H1 (cell line): ENCODE measurements around the gene SPECC1. TPM values are rescaled to one million over a fixed set of nuclear protein-coding genes. Genes with fewer than 3 reads are reported as not detected.

Experiments
- CTCF ChIA-PET: fragments of 300-600 bp; sonication (Branson Sonifier 250); formaldehyde crosslinking; loops from one replicate; lab custom pipeline; 2021; ENCODE audit not compliant: partially characterized antibody; lab: Charles Lee
- POLR2A ChIA-PET: fragments of 300-600 bp; sonication (Branson Sonifier 250); formaldehyde crosslinking; loops from one replicate; lab custom pipeline; 2021; ENCODE audit warnings: inconsistent platforms; ENCODE audit not compliant: partially characterized antibody; lab: Charles Lee
- DNase-seq, 2 experiments: peaks; one replicate each; pipeline versions ENCODE4 v3.0.0 to v3.0.0-alpha.2; 2010 to 2022; ENCODE audit warnings: low spot score in 2 of 2, low read depth in 1 of 2, mixed read lengths in 1 of 2
- FAIRE-seq: peaks from 2 replicates; lab custom pipeline; 2011; peaks lifted over from hg19 to GRCh38; lab: Jason Lieb, UNC
- H2AFZ ChIP-seq: 2 replicates; pipeline ENCODE4 v1.8.1; 2012; ENCODE audit warnings: low read length, inconsistent platforms
- H2AK5ac ChIP-seq: 2 replicates; pipeline ENCODE4 v1.6.1; 2013; ENCODE audit warnings: low read depth, low read length
- H2BK120ac ChIP-seq: replicated peaks from 2 replicates; pipeline ENCODE3; 2013; ENCODE audit warnings: low read depth, low read length, inconsistent platforms
- H2BK12ac ChIP-seq: 2 replicates; pipeline ENCODE4 v1.6.1; 2013; ENCODE audit warnings: low read depth, low read length
- H2BK15ac ChIP-seq: 2 replicates; pipeline ENCODE4 v1.6.1; 2013; ENCODE audit warnings: low read length
- H2BK20ac ChIP-seq: 2 replicates; pipeline ENCODE4 v1.6.1; 2013; ENCODE audit warnings: low read length
- H2BK5ac ChIP-seq: 2 replicates; pipeline ENCODE4 v1.6.1; 2013; ENCODE audit warnings: low read depth, low read length
- H3K14ac ChIP-seq: 2 replicates; pipeline ENCODE4 v1.6.1; 2013; ENCODE audit warnings: inconsistent platforms; ENCODE audit not compliant: insufficient read length
- H3K18ac ChIP-seq: 2 replicates; pipeline ENCODE4 v1.6.1; 2013; ENCODE audit warnings: low read length; ENCODE audit errors: extremely low read depth
- H3K23ac ChIP-seq: 2 replicates; pipeline ENCODE4 v1.6.1; 2013; ENCODE audit warnings: inconsistent platforms; ENCODE audit not compliant: insufficient read length
- H3K23me2 ChIP-seq: 2 replicates; pipeline ENCODE4 v1.6.1; 2013; ENCODE audit warnings: low read depth, low read length
- H3K27ac ChIP-seq: 2 replicates; pipeline ENCODE4 v1.6.1; 2011; ENCODE audit warnings: low read depth, low read length, inconsistent platforms
- H3K27me3 ChIP-seq, 4 experiments: replicated peaks in 1 of 4; 1 replicate in 1 of 4; 2 replicates in 3 of 4; pipeline versions ENCODE4 v1.6.1 to v1.8.1; 2011 to 2013; ENCODE audit warnings: low read length in 3 of 4, mild to moderate bottlenecking in 3 of 4, inconsistent platforms in 2 of 4, mixed read lengths in 2 of 4, moderate library complexity in 1 of 4; ENCODE audit not compliant: control insufficient read depth in 3 of 4, insufficient read depth in 3 of 4; ENCODE audit errors: extremely low read depth in 1 of 4
- H3K36me3 ChIP-seq, 4 experiments: 2 replicates each; pipeline versions ENCODE4 v1.6.1 to v1.8.1; 2011 to 2013; ENCODE audit warnings: mild to moderate bottlenecking in 4 of 4, low read length in 3 of 4, moderate library complexity in 2 of 4, control low read depth in 1 of 4, inconsistent platforms in 1 of 4; ENCODE audit not compliant: insufficient read depth in 4 of 4, control insufficient read depth in 2 of 4
- H3K4ac ChIP-seq: replicated peaks from 2 replicates; pipeline ENCODE3; 2013; ENCODE audit warnings: low read length, low read depth, mixed read lengths, inconsistent platforms; ENCODE audit not compliant: insufficient read length
- H3K4me1 ChIP-seq, 4 experiments: replicated peaks in 1 of 4; 1 replicate in 1 of 4; 2 replicates in 3 of 4; pipeline versions ENCODE4 v1.6.1 to v1.8.1; 2011 to 2013; ENCODE audit warnings: low read length in 3 of 4, inconsistent platforms in 2 of 4, mixed read lengths in 1 of 4; ENCODE audit not compliant: insufficient read depth in 4 of 4, control insufficient read depth in 3 of 4
- H3K4me2 ChIP-seq, 2 experiments: 2 replicates each; pipeline versions ENCODE4 v1.6.1 to v1.8.1; 2011 to 2013; ENCODE audit warnings: low read depth in 2 of 2, low read length in 2 of 2, control low read depth in 1 of 2, inconsistent platforms in 1 of 2, mild to moderate bottlenecking in 1 of 2; ENCODE audit not compliant: insufficient read depth in 1 of 2
- H3K4me3 ChIP-seq, 4 experiments: fragments of 200-600, 300-600 bp in 1 of 4; sonication (generic), shearing (Covaris generic), sonication (Bioruptor Twin) in 1 of 4; 2 replicates each; pipeline versions ENCODE4 v1.5.1 to v1.8.1; 2011 to 2016; ENCODE audit warnings: low read length in 4 of 4, low read depth in 3 of 4, control low read depth in 2 of 4, inconsistent platforms in 2 of 4, mild to moderate bottlenecking in 2 of 4, mixed read lengths in 1 of 4, moderate library complexity in 1 of 4; ENCODE audit not compliant: insufficient read depth in 2 of 4; ENCODE audit errors: extremely low read depth in 1 of 4
- H3K56ac ChIP-seq: replicated peaks from 2 replicates; pipeline ENCODE3; 2013; ENCODE audit warnings: low read depth, mild to moderate bottlenecking, mixed read lengths, low read length, inconsistent platforms; ENCODE audit not compliant: insufficient read length
- H3K79me1 ChIP-seq: 2 replicates; pipeline ENCODE4 v1.6.1; 2013; ENCODE audit warnings: low read depth, low read length, control low read depth
- H3K79me2 ChIP-seq, 2 experiments: 2 replicates each; pipeline versions ENCODE4 v1.6.1 to v1.8.1; 2012 to 2013; ENCODE audit warnings: low read length in 2 of 2, mild to moderate bottlenecking in 2 of 2, inconsistent platforms in 1 of 2; ENCODE audit not compliant: insufficient read depth in 2 of 2, control insufficient read depth in 1 of 2
- H3K9ac ChIP-seq, 4 experiments: replicated peaks in 1 of 4; 1 replicate in 1 of 4; 2 replicates in 3 of 4; pipeline versions ENCODE4 v1.6.1 to v1.8.1; 2011 to 2013; ENCODE audit warnings: low read depth in 3 of 4, low read length in 3 of 4, control low read depth in 2 of 4, mild to moderate bottlenecking in 2 of 4, moderate library complexity in 2 of 4, inconsistent platforms in 1 of 4; ENCODE audit errors: extremely low read depth in 1 of 4
- H3K9me3 ChIP-seq, 2 experiments: 2 replicates each; pipeline versions ENCODE4 v1.6.1 to v1.8.1; 2012 to 2013; ENCODE audit warnings: mild to moderate bottlenecking in 2 of 2, moderate library complexity in 2 of 2, control low read depth in 1 of 2, inconsistent platforms in 1 of 2, low read depth in 1 of 2, low read length in 1 of 2, mixed read lengths in 1 of 2; ENCODE audit not compliant: insufficient read depth in 2 of 2
- H4K20me1 ChIP-seq, 2 experiments: replicated peaks in 1 of 2; 2 replicates each; pipeline versions ENCODE3 to v1.8.1; 2011 to 2013; ENCODE audit warnings: inconsistent platforms in 2 of 2, low read length in 2 of 2, mild to moderate bottlenecking in 1 of 2; ENCODE audit not compliant: insufficient read depth in 2 of 2, control insufficient read depth in 1 of 2
- H4K5ac ChIP-seq: 2 replicates; pipeline ENCODE4 v1.6.1; 2013; ENCODE audit warnings: low read length, low read depth, mixed read lengths, inconsistent platforms; ENCODE audit not compliant: insufficient read length
- H4K8ac ChIP-seq: 2 replicates; pipeline ENCODE4 v1.8.0; 2013; ENCODE audit warnings: mild to moderate bottlenecking, moderate library complexity, low read length, inconsistent platforms; ENCODE audit not compliant: insufficient read depth; ENCODE audit errors: extremely low read depth
- H4K91ac ChIP-seq: replicated peaks from 2 replicates; pipeline ENCODE3; 2013; ENCODE audit warnings: low read length, mixed read lengths, inconsistent platforms; ENCODE audit not compliant: insufficient read length
- CBX5 ChIP-seq: fragments of 300-800, 300-1000 bp; sonication (generic); IDR thresholded peaks from 2 replicates; pipeline ENCODE4 v1.7.1; 2016; ENCODE audit warnings: antibody characterized with exemption, low read length, low read depth
- GTF2F1 ChIP-seq: IDR thresholded peaks from 2 replicates; pipeline ENCODE4 v1.6.1; 2012; ENCODE audit warnings: low read depth, low read length, improper control_type of control experiment, borderline replicate concordance
- PHF8 ChIP-seq: fragments of 200-600 bp; sonication (generic); conservative IDR thresholded peaks from 2 replicates; pipeline ENCODE4 v1.7.1; 2012; ENCODE audit warnings: low read depth, mild to moderate bottlenecking, inconsistent platforms, low read length, moderate library complexity
- RBBP5 ChIP-seq: IDR thresholded peaks from 2 replicates; pipeline ENCODE4 v1.7.1; 2012; ENCODE audit warnings: low read depth, mild to moderate bottlenecking, inconsistent platforms, low read length, moderate library complexity, borderline replicate concordance
- SAP30 ChIP-seq: fragments of 300-600 bp; sonication (generic); IDR thresholded peaks from 2 replicates; pipeline ENCODE4 v1.7.1; 2012; ENCODE audit warnings: low read length, moderate library complexity, mild to moderate bottlenecking, inconsistent platforms; ENCODE audit not compliant: insufficient read depth, insufficient replicate concordance
- SP1 ChIP-seq: IDR thresholded peaks from 2 replicates; pipeline ENCODE4 v1.6.1; 2011; ENCODE audit warnings: low read depth, low read length
- SP2 ChIP-seq: IDR thresholded peaks from 2 replicates; pipeline ENCODE4 v1.6.1; 2012; ENCODE audit warnings: mild to moderate bottlenecking, low read length, inconsistent platforms
- TAF1 ChIP-seq: IDR thresholded peaks from 2 replicates; pipeline ENCODE4 v1.6.1; 2011; ENCODE audit warnings: mild to moderate bottlenecking, low read depth, low read length
- WGBS, 2 experiments: shearing (Covaris generic) in 1 of 2; methylation state at CpG; one replicate each; pipeline versions ENCODE4 v1.1.6 to v1.1.7; 2013 to 2015; ENCODE audit warnings: low lambda C conversion rate in 2 of 2, mixed read lengths in 2 of 2, inconsistent platforms in 1 of 2, low coverage in 1 of 2, missing lambda C conversion rate in 1 of 2; ENCODE audit not compliant: insufficient replicate concordance in 2 of 2, insufficient coverage in 1 of 2, insufficient read length in 1 of 2; ENCODE audit errors: extremely low coverage in 1 of 2, missing lambda C conversion rate in 1 of 2; 5-methylcytosine and 5-hydroxymethylcytosine counted together
- polyA plus RNA-seq, 7 experiments: library from polyadenylated mRNA; depleted of rRNA in 3 of 7; stranded (reverse) in 5 of 7; unstranded in 2 of 7; fragments of >200 nt in 5 of 7; fragments of 200-250 nt in 2 of 7; gene quantifications; 1 replicate in 5 of 7; 2 replicates in 1 of 7; 4 replicates in 1 of 7; pipeline versions ENCODE4 v1.2.1 to v1.2.3, GENCODE V29; 2011 to 2013; ENCODE audit warnings: missing spikeins in 2 of 7, mixed read lengths in 2 of 7
- total RNA-seq: library from RNA; stranded (reverse); fragmentation: NEBNext Ultra II Directional; extraction: Animal tissue kit (Norgen Biotek cat#: 25700); gene quantifications from 2 replicates; pipeline ENCODE4 v1.2.1, GENCODE V29; 2021

SPECC1 gene
- total and polyA plus RNA-seq, 2 of the 8 experiments (the other 6 are each of a cell fraction or from before 2014, with no cell fraction given), result 35.8 to 87.9 TPM

GRCh38 chr17:20256144-20256543 lies 247.0 kb downstream of the SPECC1 start:
- Histone ChIP-seq H4K20me1 (no peaks in the 10 kb centered on the region), H2AK5ac (no peak overlapping the region), H3K9me3 (no peaks in the 10 kb centered on the region), H3K14ac (no peak overlapping the region), H3K79me1 (peaks cover 2% of the 10 kb centered on the region; the same call in 1 of the 2 replicates)
- no peak for TF ChIP-seq PHF8
- TF ChIP-seq SAP30, result no peak
- TF ChIP-seq RBBP5, result no peak
- TF ChIP-seq GTF2F1, result no peak
- no peak for TF ChIP-seq SP1
- no peak for TF ChIP-seq SP2
- no peak for TF ChIP-seq CBX5
- TF ChIP-seq TAF1, result no peak
- TF ChIP-seq, all 59 proteins: peak for 0
- H3K23ac ChIP-seq, result no peak overlapping the region
- H3K23me2 ChIP-seq, result no peaks in the 10 kb centered on the region
- H3K4me1 ChIP-seq, result no peaks in the 10 kb centered on the region
- no peak overlapping the region for H3K4me2 ChIP-seq
- no peaks in the 10 kb centered on the region for H3K79me2 ChIP-seq
- H2AFZ ChIP-seq, result no peak overlapping the region
- no peak overlapping the region for H3K18ac ChIP-seq
- no peaks in the 10 kb centered on the region; a peak in 1 of 7 replicates for H3K27me3 ChIP-seq
- peaks cover 7 to 41% (median 23%) of the 10 kb centered on the region in 4 experiments for H3K36me3 ChIP-seq
- H3K27ac ChIP-seq, result no peak overlapping the region
- H3K4me3 ChIP-seq, result no peak overlapping the region
- H4K91ac ChIP-seq, result no peak overlapping the region
- no peak for FAIRE-seq
- H4K8ac ChIP-seq, result no peak overlapping the region
- ChIA-PET POLR2A (no interaction called here), CTCF (interaction anchor here (0.9 kb wide), 2 partner anchors 11 to 27 kb away, joined by 3 read pairs; no protein-coding TSS in a partner anchor)
- WGBS, 2 experiments, result 94% methylated on average over 2 of the region's 2 CpGs; no CpG with 5 or more reads in 1 of the 2 experiments
- no peak overlapping the region for H3K9ac ChIP-seq
- no peak overlapping the region for H3K4ac ChIP-seq
- H3K56ac ChIP-seq, result no peak overlapping the region
- no peak overlapping the region for H2BK12ac ChIP-seq
- no peak overlapping the region for H2BK15ac ChIP-seq
- no peak for DNase-seq
- H2BK20ac ChIP-seq, result no peak overlapping the region
- no peak overlapping the region for H4K5ac ChIP-seq
- H2BK120ac ChIP-seq, result no peak overlapping the region
- no peak overlapping the region for H2BK5ac ChIP-seq
